ENCODE data around the gene CTSD. TPM values are rescaled to one million over a fixed set of nuclear protein-coding genes. Genes with fewer than 3 reads are reported as not detected.

The CTSD gene
- total and polyA plus RNA-seq, 2 of the 4 experiments (the other 2 are of a cell fraction): 39.8 to 166 TPM

GRCh38 chr11:1770061-1770460, 6.3 kb upstream of the CTSD start:
- no peak overlapping the region for H2BK20ac ChIP-seq (ENCODE audit: low read depth, low read length)
- no peak overlapping the region for H3K4me2 ChIP-seq (ENCODE audit: low read depth, low read length)
- no peak overlapping the region for H3K27ac ChIP-seq (ENCODE audit: insufficient read depth, low read length)
- no peaks in the 10 kb centered on the region for H3K79me1 ChIP-seq (ENCODE audit: low read depth in 1 of 2, low read length in 2 of 2)
- no peak overlapping the region for H3K4me3 ChIP-seq (ENCODE audit: insufficient read depth, low read depth, low read length)
- no peak overlapping the region for H2BK5ac ChIP-seq (ENCODE audit: low read depth, low read length, poor library complexity, severe bottlenecking)
- ChIA-PET CTCF (no interaction called here), POLR2A (ENCODE audit: unreplicated experiment) (no interaction called here)
- H3K27me3 ChIP-seq (ENCODE audit: control insufficient read depth, insufficient read depth, low read length): no peaks in the 10 kb centered on the region
- H3K9ac ChIP-seq (ENCODE audit: low read depth, low read length): no peak overlapping the region
- intact Hi-C loops (cut with micrococcal nuclease): no loop called here
- H3K36me3 ChIP-seq (ENCODE audit: control insufficient read depth, insufficient read depth, low read length): no peaks in the 10 kb centered on the region
- no peak overlapping the region for H2BK120ac ChIP-seq (ENCODE audit: low read depth, low read length)
- WGBS, 2 experiments (ENCODE audit: extremely low coverage in 2 of 2, insufficient read length in 1 of 2): 92% methylated on average over 2 of the region's 7 CpGs; no CpG with 5 or more reads in 1 of the 2 experiments
- TF ChIP-seq MAFK (IDR thresholded peaks at IDR 0.05; ENCODE audit: low read depth, low read length) (no peak), CTCF (conservative IDR thresholded peaks at IDR 0.05; ENCODE audit: low read depth, low read length) (no peak), MAZ (IDR thresholded peaks at IDR 0.05; ENCODE audit: borderline replicate concordance, low read depth, low read length) (no peak), POLR2A (IDR thresholded peaks at IDR 0.05; ENCODE audit: low read depth, low read length) (no peak), ELK1 (IDR thresholded peaks at IDR 0.05; ENCODE audit: borderline replicate concordance, low read depth, low read length) (no peak), MXI1 (IDR thresholded peaks at IDR 0.05; ENCODE audit: borderline replicate concordance, low read depth, low read length) (no peak), CHD1 (IDR thresholded peaks at IDR 0.05; ENCODE audit: low read depth, low read length) (no peak), FOS (IDR thresholded peaks at IDR 0.05; ENCODE audit: low read depth, low read length) (no peak), USF2 (IDR thresholded peaks at IDR 0.05; ENCODE audit: low read depth, low read length) (no peak), RCOR1 (IDR thresholded peaks at IDR 0.05; ENCODE audit: insufficient replicate concordance, low read length) (no peak), SMC3 (IDR thresholded peaks at IDR 0.05; ENCODE audit: low read depth, low read length) (no peak), NFE2L2 (IDR thresholded peaks at IDR 0.05; ENCODE audit: low read depth, low read length) (no peak), RFX5 (IDR thresholded peaks at IDR 0.05; ENCODE audit: low read depth, low read length) (no peak), RAD21 (IDR thresholded peaks at IDR 0.05; ENCODE audit: low read length) (no peak), CEBPB (IDR thresholded peaks at IDR 0.05; ENCODE audit: low read depth, low read length) (no peak), BHLHE40 (IDR thresholded peaks at IDR 0.05; ENCODE audit: low read depth, low read length) (no peak)
- peaks cover 14% of the 10 kb centered on the region for H3K4me1 ChIP-seq (ENCODE audit: control insufficient read depth, insufficient read depth, low read length)
- H2AK5ac ChIP-seq (ENCODE audit: low read depth, low read length): peak overlapping the region; percentile 35; the same call in 1 of the 2 replicates
- no peak for DNase-seq
- H4K20me1 ChIP-seq (ENCODE audit: insufficient read depth, low read length): no peaks in the 10 kb centered on the region
- no peak overlapping the region for H3K23ac ChIP-seq (ENCODE audit: low read depth, low read length)
- H3K14ac ChIP-seq (replicated peaks; ENCODE audit: low read depth, low read length): no peak overlapping the region
- H4K5ac ChIP-seq (ENCODE audit: low read depth, low read length): no peak overlapping the region
- H2AK9ac ChIP-seq (replicated peaks; ENCODE audit: low read depth, low read length, poor library complexity): peak overlapping the region; percentile 15
- no peak for ATAC-seq (ENCODE audit: low read depth)
- BruUV-seq (replicated peaks): no TSS peak
- no peak overlapping the region for H3K56ac ChIP-seq (ENCODE audit: extremely low read depth, insufficient read depth, low read length)
- H3K18ac ChIP-seq (ENCODE audit: low read depth, low read length): no peak overlapping the region
- no peak overlapping the region for H2BK15ac ChIP-seq (ENCODE audit: low read depth, low read length)
- in situ Hi-C loops (cut with MboI; ENCODE audit: low sequenced_read_pairs): no loop called here
- H2AFZ ChIP-seq (replicated peaks; ENCODE audit: low read length, poor library complexity): no peak overlapping the region
- H3K4ac ChIP-seq (ENCODE audit: low read depth, low read length): no peak overlapping the region
- no peak overlapping the region for H4K91ac ChIP-seq (ENCODE audit: insufficient read depth, low read depth, low read length)
- no peak overlapping the region for H4K8ac ChIP-seq (ENCODE audit: low read depth in 2 of 2, low read length in 2 of 2)
- peaks cover 8% of the 10 kb centered on the region for H3K9me1 ChIP-seq (ENCODE audit: insufficient read depth, low read length)
- peaks cover 3% of the 10 kb centered on the region for H3K9me3 ChIP-seq (ENCODE audit: control insufficient read depth, insufficient read depth, low read length)
- dilution Hi-C loops (cut with HindIII; ENCODE audit: low sequenced_read_pairs, unreplicated experiment): no loop called here

Measured in IMR-90 (cell line).